GM12801 (cell line): ENCODE results near the gene BTRC.

Experiments
- TF ChIP-seq, protein P1 (sequence below): IDR thresholded peaks from one replicate; pipeline ENCODE4 v1.5.1; 2011; ENCODE audit warnings: control low read depth; ENCODE audit not compliant: insufficient read length; ENCODE audit errors: extremely low read depth

BTRC gene

GRCh38 chr10:101487399-101487798 lies 133.4 kb downstream of the BTRC start:
- TF ChIP-seq, protein P1, sequence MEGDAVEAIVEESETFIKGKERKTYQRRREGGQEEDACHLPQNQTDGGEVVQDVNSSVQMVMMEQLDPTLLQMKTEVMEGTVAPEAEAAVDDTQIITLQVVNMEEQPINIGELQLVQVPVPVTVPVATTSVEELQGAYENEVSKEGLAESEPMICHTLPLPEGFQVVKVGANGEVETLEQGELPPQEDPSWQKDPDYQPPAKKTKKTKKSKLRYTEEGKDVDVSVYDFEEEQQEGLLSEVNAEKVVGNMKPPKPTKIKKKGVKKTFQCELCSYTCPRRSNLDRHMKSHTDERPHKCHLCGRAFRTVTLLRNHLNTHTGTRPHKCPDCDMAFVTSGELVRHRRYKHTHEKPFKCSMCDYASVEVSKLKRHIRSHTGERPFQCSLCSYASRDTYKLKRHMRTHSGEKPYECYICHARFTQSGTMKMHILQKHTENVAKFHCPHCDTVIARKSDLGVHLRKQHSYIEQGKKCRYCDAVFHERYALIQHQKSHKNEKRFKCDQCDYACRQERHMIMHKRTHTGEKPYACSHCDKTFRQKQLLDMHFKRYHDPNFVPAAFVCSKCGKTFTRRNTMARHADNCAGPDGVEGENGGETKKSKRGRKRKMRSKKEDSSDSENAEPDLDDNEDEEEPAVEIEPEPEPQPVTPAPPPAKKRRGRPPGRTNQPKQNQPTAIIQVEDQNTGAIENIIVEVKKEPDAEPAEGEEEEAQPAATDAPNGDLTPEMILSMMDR, result no peak

DNA sequence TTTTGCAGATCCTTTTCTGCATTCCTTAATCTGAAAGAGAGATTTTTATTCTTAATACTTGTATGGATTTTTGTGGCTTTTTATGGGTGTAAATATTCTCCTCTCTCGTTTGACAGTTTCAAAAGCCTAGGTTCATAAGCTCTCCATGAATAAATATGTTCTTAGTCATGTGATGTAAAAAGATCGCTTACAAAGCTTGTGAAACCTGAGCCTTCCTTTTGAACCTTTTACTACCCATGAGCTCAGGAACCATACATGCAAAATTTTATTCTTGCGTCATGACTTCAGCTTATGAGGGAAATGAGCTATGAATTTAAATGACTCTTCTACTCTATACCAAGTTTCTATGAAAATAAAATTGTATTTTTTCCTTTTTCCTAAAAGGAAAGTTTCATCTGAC lies 135.4 kb downstream of the BTRC start:
- TF ChIP-seq, protein P1, result no peak

DNA sequence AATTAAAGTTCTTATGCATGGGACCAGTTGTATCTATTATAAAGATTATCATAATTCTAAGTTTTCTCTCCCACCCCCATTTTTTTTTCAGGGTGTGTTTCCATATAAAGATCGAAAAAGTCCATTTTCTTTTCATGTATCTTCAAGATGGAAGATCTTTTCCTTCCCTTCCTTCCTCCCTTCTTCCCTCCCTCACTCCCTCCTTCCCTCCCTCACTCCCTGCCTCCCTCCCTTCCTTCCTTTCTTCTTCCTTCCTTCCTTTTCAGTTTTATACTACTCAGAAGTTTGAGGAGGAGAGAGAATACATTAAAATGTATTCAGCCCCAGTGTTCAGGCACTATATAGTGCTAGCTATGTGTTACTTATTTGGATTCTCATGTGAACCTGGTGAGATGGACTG lies 136.1 kb downstream of the BTRC start:
- TF ChIP-seq, protein P1, result no peak

- TF ChIP-seq, protein P1, result no peak
Observed at GRCh38 chr10:101492205-101492604, 138.2 kb downstream of the BTRC start.

GRCh38 chr10:101492814-101493213 lies 138.8 kb downstream of the BTRC start:
- TF ChIP-seq, protein P1, result no peak

- TF ChIP-seq, protein P1, result no peak
Observed at GRCh38 chr10:101493249-101493648, 139.3 kb downstream of the BTRC start.

GRCh38 chr10:101493782-101494281 lies 139.9 kb downstream of the BTRC start:
- TF ChIP-seq, protein P1, result no peak
